Thymus (tissue), 11 donors: ENCODE results near the gene HSF5. TPM values are rescaled to one million over a fixed set of nuclear protein-coding genes. Genes with fewer than 3 reads are reported as not detected.

Source experiments
- DNase-seq, 9 donors: peaks; one replicate each; pipeline ENCODE4 v3.0.0-alpha.2; 2013; ENCODE audit warnings: low spot score in 9 of 9, low read depth in 6 of 9, missing footprints in 1 of 9
- H3K27ac ChIP-seq, 2 donors: one replicate each; pipeline ENCODE4 v1.5.1; 2013; ENCODE audit warnings: control low read depth in 1 of 2, low read depth in 1 of 2, low read length in 1 of 2, mild to moderate bottlenecking in 1 of 2, moderate library complexity in 1 of 2
- H3K27me3 ChIP-seq, 2 donors: one replicate each; pipeline ENCODE4 v1.5.1; 2013; ENCODE audit warnings: low read length in 1 of 2; ENCODE audit not compliant: control insufficient read depth in 2 of 2, insufficient read depth in 1 of 2
- H3K36me3 ChIP-seq, 2 donors: one replicate each; pipeline ENCODE4 v1.5.1; 2013; ENCODE audit warnings: low read length in 1 of 2, mild to moderate bottlenecking in 1 of 2, moderate library complexity in 1 of 2; ENCODE audit not compliant: control insufficient read depth in 2 of 2, insufficient read depth in 2 of 2
- H3K4me1 ChIP-seq, 2 donors: one replicate each; pipeline ENCODE4 v1.5.1; 2013; ENCODE audit warnings: low read length in 2 of 2; ENCODE audit not compliant: control insufficient read depth in 2 of 2, insufficient read depth in 2 of 2
- H3K4me3 ChIP-seq, 2 donors: one replicate each; pipeline ENCODE4 v1.5.1; 2013; ENCODE audit warnings: low read length in 2 of 2, control low read depth in 1 of 2, mild to moderate bottlenecking in 1 of 2
- H3K9me3 ChIP-seq, 2 donors: one replicate each; pipeline ENCODE4 v1.5.1; 2013; ENCODE audit warnings: low read length in 1 of 2, mild to moderate bottlenecking in 1 of 2; ENCODE audit not compliant: control insufficient read depth in 2 of 2, insufficient read depth in 1 of 2
- WGBS: extraction: QIAGEN DNeasy Blood & Tissue Kit; methylation state at CpG from one replicate; pipeline ENCODE4 v1.1.7; 2013; 5-methylcytosine and 5-hydroxymethylcytosine counted together
- polyA plus RNA-seq: library from polyadenylated mRNA; stranded (reverse); fragments of 200-250 nt; gene quantifications from one replicate; pipeline ENCODE4 v1.2.3, GENCODE V29; 2013
- total RNA-seq: library from RNA; stranded (reverse); fragments of 120-200 nt; gene quantifications from one replicate; pipeline ENCODE4 v1.2.4, GENCODE V29; 2013
- donor health status: healthy.

Gene HSF5
- total and polyA plus RNA-seq, 2 donors, result 0.90 to 0.91 TPM

- Histone ChIP-seq H3K4me3 (no peak overlapping the region), H3K9me3 (no peaks in the 10 kb centered on the region), H3K27ac (no peak overlapping the region), H3K36me3 (no peaks in the 10 kb centered on the region), H3K4me1 (no peaks in the 10 kb centered on the region), H3K27me3 (no peaks in the 10 kb centered on the region)
- DNase-seq, result no peak
These were observed 12.2 kb downstream of the HSF5 start for GRCh38 chr17:58475985-58476384.

GRCh38 chr17:58470356-58470755 is 17.9 kb downstream of the HSF5 start:
- Histone ChIP-seq H3K4me1 (no peaks in the 10 kb centered on the region), H3K27ac (no peak overlapping the region), H3K4me3 (no peak overlapping the region), H3K36me3 (no peaks in the 10 kb centered on the region), H3K9me3 (no peaks in the 10 kb centered on the region), H3K27me3 (no peaks in the 10 kb centered on the region)
- no peak for DNase-seq
- 98% methylated on average over 6 of the region's 6 CpGs for WGBS

GRCh38 chr17:58468944-58469343 is 19.3 kb downstream of the HSF5 start:
- no peak for DNase-seq
- no peaks in the 10 kb centered on the region for H3K36me3 ChIP-seq
- no peaks in the 10 kb centered on the region for H3K27me3 ChIP-seq
- no peak overlapping the region for H3K27ac ChIP-seq
- H3K9me3 ChIP-seq, result no peaks in the 10 kb centered on the region
- no peak overlapping the region for H3K4me3 ChIP-seq
- no peaks in the 10 kb centered on the region for H3K4me1 ChIP-seq
- WGBS, result 92% methylated on average over 3 of the region's 3 CpGs

GRCh38 chr17:58455491-58455890 is 32.7 kb downstream of the HSF5 start:
- H3K4me3 ChIP-seq, result no peak overlapping the region
- no peak overlapping the region for H3K27ac ChIP-seq
- no peaks in the 10 kb centered on the region for H3K36me3 ChIP-seq
- H3K9me3 ChIP-seq, result no peaks in the 10 kb centered on the region
- H3K27me3 ChIP-seq, result no peaks in the 10 kb centered on the region
- no peaks in the 10 kb centered on the region for H3K4me1 ChIP-seq
- DNase-seq, result no peak

- Histone ChIP-seq H3K36me3 (no peaks in the 10 kb centered on the region), H3K27ac (no peak overlapping the region), H3K27me3 (no peaks in the 10 kb centered on the region), H3K4me3 (no peak overlapping the region), H3K9me3 (no peaks in the 10 kb centered on the region), H3K4me1 (no peaks in the 10 kb centered on the region)
- DNase-seq, result no peak
- WGBS, result 95% methylated on average over 1 of the region's 1 CpG
These were observed 35.5 kb downstream of the HSF5 start for GRCh38 chr17:58452738-58453137.

- no peaks in the 10 kb centered on the region for H3K27me3 ChIP-seq
- H3K4me3 ChIP-seq, result no peak overlapping the region
- peaks cover 0 to 5% of the 10 kb centered on the region in 2 donors for H3K4me1 ChIP-seq
- no peak overlapping the region for H3K27ac ChIP-seq
- H3K9me3 ChIP-seq, result no peaks in the 10 kb centered on the region
- WGBS, result 93% methylated on average over 9 of the region's 9 CpGs
- DNase-seq, result peak; percentile 43 to 84 (median 61)
- no peaks in the 10 kb centered on the region for H3K36me3 ChIP-seq
These were observed 40.9 kb downstream of the HSF5 start for GRCh38 chr17:58447039-58447975.

- Histone ChIP-seq H3K27ac (no peak overlapping the region), H3K4me1 (peaks cover 0 to 5% of the 10 kb centered on the region in 2 donors), H3K9me3 (no peaks in the 10 kb centered on the region), H3K27me3 (no peaks in the 10 kb centered on the region), H3K36me3 (no peaks in the 10 kb centered on the region), H3K4me3 (no peak overlapping the region)
- no peak for DNase-seq
- WGBS, result 97% methylated on average over 6 of the region's 6 CpGs
These were observed 42.1 kb downstream of the HSF5 start for GRCh38 chr17:58446086-58446485.

- no peaks in the 10 kb centered on the region for H3K36me3 ChIP-seq
- no peaks in the 10 kb centered on the region for H3K27me3 ChIP-seq
- H3K4me1 ChIP-seq, result no peaks in the 10 kb centered on the region
- H3K27ac ChIP-seq, result no peak overlapping the region
- H3K4me3 ChIP-seq, result no peak overlapping the region
- WGBS, result 88% methylated on average over 5 of the region's 5 CpGs
- no peak for DNase-seq
- H3K9me3 ChIP-seq, result no peaks in the 10 kb centered on the region
These were observed 51.4 kb downstream of the HSF5 start for GRCh38 chr17:58436805-58437239.

GRCh38 chr17:58436245-58436644 is 52.0 kb downstream of the HSF5 start:
- Histone ChIP-seq H3K4me1 (no peaks in the 10 kb centered on the region), H3K27me3 (no peaks in the 10 kb centered on the region), H3K27ac (no peak overlapping the region), H3K36me3 (no peaks in the 10 kb centered on the region), H3K9me3 (no peaks in the 10 kb centered on the region), H3K4me3 (no peak overlapping the region)
- DNase-seq, result no peak
